Tibial artery (tissue), 4 donors: ENCODE results near the gene XPOT.

Experiments used
- DNase-seq, 2 donors: peaks; one replicate each; pipeline ENCODE4 v3.0.0-alpha.2; 2019
- H3K27ac ChIP-seq, 2 donors: fragments of 200-600 bp; sonication (generic) in 1 of 2; 1 replicate in 1 of 2; 2 replicates in 1 of 2; pipeline ENCODE4 v1.5.1; 2018 to 2019; ENCODE audit warnings: mild to moderate bottlenecking in 1 of 2
- H3K27me3 ChIP-seq, 2 donors: fragments of 200-600 bp; sonication (generic) in 1 of 2; one replicate each; pipeline versions ENCODE4 v1.5.1 to v1.6.0; 2016 to 2019
- H3K36me3 ChIP-seq, 3 donors: fragments of 200-600 bp; sonication (generic) in 2 of 3; one replicate each; pipeline ENCODE4 v1.5.1; 2016 to 2019; ENCODE audit warnings: mild to moderate bottlenecking in 2 of 3
- H3K4me1 ChIP-seq, 4 donors: fragments of 200-600 bp; sonication (generic) in 2 of 4; 1 replicate in 3 of 4; 2 replicates in 1 of 4; pipeline ENCODE4 v1.5.1; 2016 to 2019
- H3K4me3 ChIP-seq, 2 donors: fragments of 200-600 bp; sonication (generic) in 1 of 2; 1 replicate in 1 of 2; 2 replicates in 1 of 2; pipeline ENCODE4 v1.5.1; 2018 to 2019; ENCODE audit warnings: mild to moderate bottlenecking in 2 of 2
- H3K9me3 ChIP-seq, 3 donors: fragments of 200-600 bp; sonication (generic) in 1 of 3; one replicate each; pipeline ENCODE4 v1.5.1; 2016 to 2019
- CTCF ChIP-seq, 2 experiments: fragments of 200-600 bp in 1 of 2; fragments of 450-650 bp in 1 of 2; IDR thresholded peaks; one replicate each; pipeline ENCODE4 v1.5.1; 2017 to 2019; ENCODE audit warnings: antibody characterized with exemption in 2 of 2, mild to moderate bottlenecking in 1 of 2, moderate library complexity in 1 of 2
- intact Hi-C: fragments of 100-400 bp; cut with DNase I; formaldehyde crosslinking; loops from one replicate; pipeline ENCODE4 v1.15.0; 2023; ENCODE audit warnings: low total_unique reads

The XPOT gene

GRCh38 chr12:64461634-64462414 is 57.6 kb downstream of the XPOT start:
- intact Hi-C loops: no loop called here
- no peak overlapping the region for H3K27ac ChIP-seq
- no peaks in the 10 kb centered on the region for H3K9me3 ChIP-seq
- H3K4me1 ChIP-seq: peaks cover 0 to 17% (median 10%) of the 10 kb centered on the region in 4 donors
- no peaks in the 10 kb centered on the region for H3K27me3 ChIP-seq
- peaks cover 30 to 55% (median 48%) of the 10 kb centered on the region in 3 donors for H3K36me3 ChIP-seq
- no peak for DNase-seq
- H3K4me3 ChIP-seq: no peak overlapping the region
- TF ChIP-seq CTCF (IDR thresholded peaks at IDR 0.05): no peak

- H3K36me3 ChIP-seq: peaks cover 42 to 84% (median 71%) of the 10 kb centered on the region in 3 donors
- H3K27ac ChIP-seq: no peak overlapping the region
- H3K4me1 ChIP-seq: no peaks in the 10 kb centered on the region
- H3K27me3 ChIP-seq: no peaks in the 10 kb centered on the region
- TF ChIP-seq CTCF (IDR thresholded peaks at IDR 0.05): no peak
- no peak for DNase-seq
- no peaks in the 10 kb centered on the region for H3K9me3 ChIP-seq
- intact Hi-C loops: no loop called here
- no peak overlapping the region for H3K4me3 ChIP-seq
Measured at GRCh38 chr12:64466178-64466577, 62.0 kb downstream of the XPOT start.

- no peak for DNase-seq
- Histone ChIP-seq H3K27me3 (no peaks in the 10 kb centered on the region), H3K4me3 (no peak overlapping the region), H3K9me3 (no peaks in the 10 kb centered on the region), H3K4me1 (no peaks in the 10 kb centered on the region), H3K27ac (no peak overlapping the region), H3K36me3 (peaks cover 41 to 83% (median 76%) of the 10 kb centered on the region in 3 donors)
- intact Hi-C loops: no loop called here
- TF ChIP-seq CTCF (IDR thresholded peaks at IDR 0.05): no peak
Measured at GRCh38 chr12:64468966-64469365, 64.8 kb downstream of the XPOT start.

- no peaks in the 10 kb centered on the region for H3K27me3 ChIP-seq
- H3K4me1 ChIP-seq: no peaks in the 10 kb centered on the region
- H3K4me3 ChIP-seq: no peak overlapping the region
- intact Hi-C loops: no loop called here
- H3K36me3 ChIP-seq: peaks cover 38 to 84% (median 76%) of the 10 kb centered on the region in 3 donors
- TF ChIP-seq CTCF (IDR thresholded peaks at IDR 0.05): no peak
- DNase-seq: no peak
- no peaks in the 10 kb centered on the region for H3K9me3 ChIP-seq
- H3K27ac ChIP-seq: no peak overlapping the region
Measured at GRCh38 chr12:64469455-64470142, 65.4 kb downstream of the XPOT start.

- intact Hi-C loops: no loop called here
- Histone ChIP-seq H3K4me3 (no peak overlapping the region), H3K9me3 (no peaks in the 10 kb centered on the region), H3K4me1 (no peaks in the 10 kb centered on the region), H3K36me3 (peaks cover 38 to 84% (median 78%) of the 10 kb centered on the region in 3 donors), H3K27ac (no peak overlapping the region), H3K27me3 (no peaks in the 10 kb centered on the region)
- DNase-seq: no peak
- no peak for TF ChIP-seq CTCF (IDR thresholded peaks at IDR 0.05)
Measured at GRCh38 chr12:64470495-64470894, 66.3 kb downstream of the XPOT start.
